Measurements from ENCODE around the gene PRSS22.

PRSS22 gene

DNA sequence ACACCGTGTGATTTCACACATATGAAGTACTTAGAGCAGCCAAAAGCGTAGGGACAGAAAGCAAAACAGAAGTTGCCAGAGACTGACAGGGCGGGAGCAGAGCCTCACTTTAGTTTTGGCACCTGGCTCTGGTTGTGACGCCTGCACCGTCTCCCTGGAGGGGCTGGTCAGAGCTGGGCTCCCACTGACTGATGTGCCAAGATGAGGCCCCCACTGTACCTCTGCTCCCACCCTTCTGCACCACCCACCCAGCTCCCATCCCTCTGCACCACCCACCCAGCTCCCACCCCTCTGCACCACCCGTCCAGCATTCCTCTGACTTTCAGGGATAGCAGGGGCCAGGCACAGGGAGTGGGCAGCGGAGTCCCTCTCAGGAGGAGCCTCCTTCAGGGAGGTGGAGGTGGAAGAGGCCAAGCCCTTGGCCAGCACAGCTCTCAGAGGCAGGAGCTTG, 44.2 kb downstream of the PRSS22 start:
- no peak for DNase-seq

DNA sequence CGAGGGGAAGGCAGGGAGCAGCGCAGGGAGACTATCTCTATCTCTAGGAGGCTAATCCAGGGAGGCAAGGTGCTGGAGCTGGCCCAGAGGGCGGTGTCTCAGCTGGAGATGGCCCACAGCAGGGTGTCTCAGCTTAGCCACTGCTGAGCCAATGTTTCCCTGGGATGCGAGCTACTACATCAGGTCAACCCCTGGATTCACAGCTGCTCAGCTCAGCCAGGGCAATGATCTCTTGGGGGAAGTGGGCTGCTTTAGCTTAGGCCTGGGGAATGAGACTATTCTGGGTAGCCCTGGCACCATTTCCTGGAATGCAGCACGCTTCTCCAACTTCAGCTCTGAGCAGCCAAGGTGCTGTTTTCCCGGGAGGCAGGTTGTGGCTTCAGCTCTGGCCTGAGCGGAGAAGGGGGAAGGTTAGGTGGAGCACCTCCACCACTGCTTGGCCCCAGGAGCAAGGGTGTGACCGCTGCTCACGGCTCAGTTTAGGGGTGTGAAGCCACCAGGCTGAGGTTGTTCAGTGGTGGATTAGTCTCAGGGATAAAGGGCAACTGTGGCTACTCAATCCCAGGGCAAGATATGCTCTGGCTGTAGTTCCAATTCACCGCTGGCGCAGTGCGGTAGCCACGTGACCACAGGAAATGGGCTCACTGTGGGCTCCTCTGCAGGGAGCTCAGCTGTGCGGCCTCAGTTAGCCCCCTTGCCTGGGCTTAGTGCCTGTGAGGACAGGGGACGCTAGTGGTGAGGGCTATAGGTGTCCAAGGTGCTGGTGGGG, 46.1 kb downstream of the PRSS22 start:
- DNase-seq, result no peak

DNA sequence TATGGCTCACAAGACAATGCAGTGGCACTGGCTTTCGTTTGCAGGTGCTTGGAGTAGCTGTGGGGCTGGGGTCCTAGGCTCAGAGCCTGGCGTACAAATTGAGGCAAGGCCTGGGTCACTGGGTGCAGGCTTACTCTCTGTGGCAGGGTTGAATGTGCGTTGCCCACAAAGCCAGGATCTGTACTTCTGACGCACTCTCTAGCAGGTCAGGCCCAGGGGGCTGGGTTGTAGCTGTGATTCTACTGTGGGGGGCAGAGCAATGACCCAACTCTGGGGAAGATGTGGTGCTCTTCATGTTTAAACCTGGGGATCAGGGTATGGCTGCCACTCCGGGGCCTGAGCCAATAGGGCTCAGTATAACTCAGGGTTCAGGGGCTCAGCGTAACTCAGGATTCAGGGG, 47.3 kb downstream of the PRSS22 start:
- DNase-seq, result no peak

DNA sequence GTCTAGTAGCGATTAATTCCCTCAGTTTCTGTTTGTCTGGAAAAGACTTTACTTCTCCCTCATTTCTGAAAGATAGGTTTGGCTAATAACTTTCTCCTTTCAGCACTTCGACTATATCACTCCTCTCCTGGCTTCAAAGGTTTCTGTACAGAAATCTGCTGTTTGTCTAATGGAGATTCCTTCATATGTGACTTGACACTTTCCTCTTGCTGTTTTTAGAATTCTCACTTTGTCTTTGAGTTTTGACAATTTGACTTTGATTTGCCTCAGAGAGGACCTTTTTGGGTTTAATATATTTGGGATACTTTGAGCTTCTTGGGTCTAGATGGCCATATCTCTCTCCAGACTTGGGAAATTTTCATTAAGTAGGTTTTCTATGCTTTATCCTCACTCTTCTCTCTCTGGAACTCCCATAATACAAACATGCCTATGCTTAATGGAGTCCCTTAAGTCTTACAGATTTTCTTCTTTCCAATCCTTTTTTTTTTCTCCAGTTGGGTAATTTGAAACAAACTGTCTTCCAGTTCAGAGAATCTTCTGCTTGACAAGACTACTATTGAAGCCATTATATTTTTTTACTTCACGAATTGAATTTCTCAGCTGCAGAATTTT, 48.7 kb downstream of the PRSS22 start:
- DNase-seq, result no peak

GRCh38 chr16:2808181-2808580, 49.8 kb downstream of the PRSS22 start:
- DNase-seq, result no peak

- no peak for DNase-seq
These were observed 51.7 kb downstream of the PRSS22 start for GRCh38 chr16:2806286-2806685.

- DNase-seq, result no peak
These were observed 53.2 kb downstream of the PRSS22 start for GRCh38 chr16:2804728-2805127.

- no peak for DNase-seq
These were observed 54.3 kb downstream of the PRSS22 start for GRCh38 chr16:2803545-2804195.
